Nephron progenitor cell (in vitro differentiated cells): ENCODE data around the gene SORBS1.

Experiments
- DNase-seq: peaks from one replicate; pipeline ENCODE4 v3.0.0; 2021
- H3K27ac Mint-ChIP-seq: 2 replicates; pipeline ENCODE4 v1.8.0; 2021; ENCODE audit warnings: mild to moderate bottlenecking, moderate library complexity, mixed read lengths
- H3K27me3 Mint-ChIP-seq: 2 replicates; pipeline ENCODE4 v1.8.0; 2021; ENCODE audit warnings: mild to moderate bottlenecking, low read depth, mixed read lengths; ENCODE audit not compliant: poor library complexity
- H3K36me3 Mint-ChIP-seq: 2 replicates; pipeline ENCODE4 v1.8.0; 2021; ENCODE audit warnings: low read depth, mixed read lengths
- H3K4me1 Mint-ChIP-seq: 2 replicates; pipeline ENCODE4 v1.8.0; 2021; ENCODE audit warnings: mixed read lengths
- H3K4me3 Mint-ChIP-seq: 2 replicates; pipeline ENCODE4 v1.8.0; 2021; ENCODE audit warnings: mild to moderate bottlenecking, moderate library complexity, mixed read lengths
- H3K9me3 Mint-ChIP-seq: 2 replicates; pipeline ENCODE4 v1.8.0; 2021; ENCODE audit warnings: mild to moderate bottlenecking, moderate library complexity, mixed read lengths
- CTCF ChIP-seq: fragments of 200-600 bp; sonication (generic); IDR thresholded peaks from 2 replicates; pipeline ENCODE4 v1.5.0; 2021; ENCODE audit warnings: antibody characterized with exemption

The SORBS1 gene

GRCh38 chr10:95391581-95392216 is 169.5 kb downstream of the SORBS1 start:
- H3K27ac Mint-ChIP-seq, result no peak overlapping the region
- no peaks in the 10 kb centered on the region for H3K9me3 Mint-ChIP-seq
- peaks cover 21% of the 10 kb centered on the region for H3K4me1 Mint-ChIP-seq
- no peak for TF ChIP-seq CTCF
- peak; percentile 45 for DNase-seq
- no peak overlapping the region for H3K4me3 Mint-ChIP-seq
- no peaks in the 10 kb centered on the region for H3K36me3 Mint-ChIP-seq
- H3K27me3 Mint-ChIP-seq, result peaks cover 5% of the 10 kb centered on the region

GRCh38 chr10:95391164-95391563 is 170.0 kb downstream of the SORBS1 start:
- peaks cover 21% of the 10 kb centered on the region for H3K4me1 Mint-ChIP-seq
- H3K27ac Mint-ChIP-seq, result no peak overlapping the region
- H3K36me3 Mint-ChIP-seq, result no peaks in the 10 kb centered on the region
- DNase-seq, result no peak
- H3K4me3 Mint-ChIP-seq, result no peak overlapping the region
- H3K9me3 Mint-ChIP-seq, result no peaks in the 10 kb centered on the region
- H3K27me3 Mint-ChIP-seq, result peaks cover 5% of the 10 kb centered on the region
- TF ChIP-seq CTCF, result no peak

- peaks cover 3% of the 10 kb centered on the region for H3K27me3 Mint-ChIP-seq
- H3K27ac Mint-ChIP-seq, result no peak overlapping the region
- TF ChIP-seq CTCF, result no peak
- no peak overlapping the region for H3K4me3 Mint-ChIP-seq
- H3K36me3 Mint-ChIP-seq, result no peaks in the 10 kb centered on the region
- peaks cover 21% of the 10 kb centered on the region for H3K4me1 Mint-ChIP-seq
- no peaks in the 10 kb centered on the region for H3K9me3 Mint-ChIP-seq
- no peak for DNase-seq
Observed at GRCh38 chr10:95389982-95390381, 171.2 kb downstream of the SORBS1 start.

GRCh38 chr10:95389176-95389575 is 172.0 kb downstream of the SORBS1 start:
- Mint-ChIP-seq H3K4me3 (no peak overlapping the region), H3K36me3 (no peaks in the 10 kb centered on the region), H3K27ac (peak overlapping the region; percentile 10), H3K9me3 (no peaks in the 10 kb centered on the region), H3K4me1 (peaks cover 17% of the 10 kb centered on the region), H3K27me3 (peaks cover 3% of the 10 kb centered on the region)
- TF ChIP-seq CTCF, result no peak
- no peak for DNase-seq

- Mint-ChIP-seq H3K4me3 (no peak overlapping the region), H3K36me3 (no peaks in the 10 kb centered on the region), H3K27ac (no peak overlapping the region), H3K4me1 (peaks cover 15% of the 10 kb centered on the region), H3K27me3 (peaks cover 3% of the 10 kb centered on the region), H3K9me3 (no peaks in the 10 kb centered on the region)
- no peak for TF ChIP-seq CTCF
- DNase-seq, result no peak
Observed at GRCh38 chr10:95388539-95388938, 172.6 kb downstream of the SORBS1 start.

- no peaks in the 10 kb centered on the region for H3K9me3 Mint-ChIP-seq
- peaks cover 3% of the 10 kb centered on the region for H3K27me3 Mint-ChIP-seq
- H3K4me1 Mint-ChIP-seq, result peaks cover 15% of the 10 kb centered on the region
- no peak for TF ChIP-seq CTCF
- DNase-seq, result no peak
- no peak overlapping the region for H3K27ac Mint-ChIP-seq
- no peaks in the 10 kb centered on the region for H3K36me3 Mint-ChIP-seq
- no peak overlapping the region for H3K4me3 Mint-ChIP-seq
Observed at GRCh38 chr10:95388109-95388471, 173.1 kb downstream of the SORBS1 start.
